Measurements from ENCODE around the gene UIMC1. TPM values are rescaled to one million over a fixed set of nuclear protein-coding genes. Genes with fewer than 3 reads are reported as not detected.
A peak's percentile ranks its signal among the peaks of the same experiment; 100 is the strongest.
"Not testable (repeated sequence)": the region's sequence is repeated elsewhere in the genome, so short reads cannot be mapped to it uniquely, and the experiment has no call there.

Gene UIMC1
- polyA plus RNA-seq, 4 donors, result 17.8 to 25.2 (median 21.8) TPM

DNA sequence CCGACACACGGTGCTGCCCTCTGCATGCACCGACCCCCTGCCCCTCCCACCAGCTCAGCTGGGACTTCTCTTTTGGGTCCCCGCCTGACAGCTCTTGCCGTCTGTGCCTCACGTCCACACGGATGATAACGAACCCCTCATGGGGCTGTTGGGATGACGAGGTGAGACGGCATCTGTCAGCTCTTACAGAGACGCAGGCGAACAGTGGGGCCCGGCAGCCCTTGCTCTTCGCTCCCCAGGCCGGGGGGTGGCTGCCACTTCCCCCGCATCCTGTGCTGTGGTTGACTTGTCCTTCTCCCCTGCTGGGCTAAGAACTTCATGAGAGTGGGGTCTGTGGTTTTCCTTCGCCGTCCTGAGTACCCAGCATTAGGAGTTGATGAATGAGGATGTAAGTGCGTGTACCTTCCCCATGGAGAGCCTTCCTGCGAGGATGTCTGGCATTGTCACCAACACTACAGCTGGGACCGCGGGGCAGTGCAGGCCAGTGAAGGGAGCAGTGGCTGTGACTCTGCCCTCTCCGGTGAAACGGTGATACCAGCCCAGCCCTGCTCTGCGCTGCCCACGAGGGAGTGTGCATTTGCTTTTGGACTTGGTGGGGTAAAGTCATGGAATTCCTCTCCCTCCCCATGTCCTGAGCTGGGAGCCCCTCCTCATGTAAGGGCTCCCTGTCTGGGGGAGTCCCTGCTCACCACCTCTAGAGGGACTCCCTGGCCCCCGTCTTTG, 130.6 kb downstream of the UIMC1 start:
- WGBS, 3 donors, result 35 to 45% (median 36%) methylated on average over 27 of the region's 27 CpGs
- Histone ChIP-seq H3K27me3 (ENCODE audit: control insufficient read depth in 3 of 3, insufficient read depth in 3 of 3, low read length in 3 of 3) (peaks cover 0 to 28% (median 11%) of the 10 kb centered on the region in 3 donors), H3K4me1 (ENCODE audit: control insufficient read depth in 3 of 3, insufficient read depth in 2 of 3, low read depth in 1 of 3, low read length in 2 of 3) (no peaks in the 10 kb centered on the region), H3K9me3 (ENCODE audit: control insufficient read depth in 2 of 2, insufficient read depth in 1 of 2, low read depth in 1 of 2, low read length in 1 of 2) (no peaks in the 10 kb centered on the region), H3K4me3 (ENCODE audit: low read depth in 1 of 3, low read length in 3 of 3) (no peak overlapping the region), H3K27ac (ENCODE audit: low read depth in 1 of 3, low read length in 2 of 3) (no peak overlapping the region), H3K36me3 (ENCODE audit: control insufficient read depth in 3 of 3, insufficient read depth in 2 of 3, low read depth in 1 of 3, low read length in 3 of 3) (no peaks in the 10 kb centered on the region)
- DNase-seq, result no peak
- FAIRE-seq, result no peak

GRCh38 chr5:176875014-176875550, 131.5 kb downstream of the UIMC1 start:
- Histone ChIP-seq H3K4me3 (ENCODE audit: low read depth in 1 of 3, low read length in 3 of 3) (no peak overlapping the region), H3K36me3 (ENCODE audit: control insufficient read depth in 3 of 3, insufficient read depth in 2 of 3, low read depth in 1 of 3, low read length in 3 of 3) (no peaks in the 10 kb centered on the region), H3K27me3 (ENCODE audit: control insufficient read depth in 3 of 3, insufficient read depth in 3 of 3, low read length in 3 of 3) (peaks cover 0 to 28% (median 11%) of the 10 kb centered on the region in 3 donors), H3K4me1 (ENCODE audit: control insufficient read depth in 3 of 3, insufficient read depth in 2 of 3, low read depth in 1 of 3, low read length in 2 of 3) (no peaks in the 10 kb centered on the region), H3K27ac (ENCODE audit: low read depth in 1 of 3, low read length in 2 of 3) (no peak overlapping the region), H3K9me3 (ENCODE audit: control insufficient read depth in 2 of 2, insufficient read depth in 1 of 2, low read depth in 1 of 2, low read length in 1 of 2) (no peaks in the 10 kb centered on the region)
- no peak for FAIRE-seq
- DNase-seq, result no peak
- WGBS, 3 donors, result 26 to 59% (median 50%) methylated on average over 17 of the region's 17 CpGs

DNA sequence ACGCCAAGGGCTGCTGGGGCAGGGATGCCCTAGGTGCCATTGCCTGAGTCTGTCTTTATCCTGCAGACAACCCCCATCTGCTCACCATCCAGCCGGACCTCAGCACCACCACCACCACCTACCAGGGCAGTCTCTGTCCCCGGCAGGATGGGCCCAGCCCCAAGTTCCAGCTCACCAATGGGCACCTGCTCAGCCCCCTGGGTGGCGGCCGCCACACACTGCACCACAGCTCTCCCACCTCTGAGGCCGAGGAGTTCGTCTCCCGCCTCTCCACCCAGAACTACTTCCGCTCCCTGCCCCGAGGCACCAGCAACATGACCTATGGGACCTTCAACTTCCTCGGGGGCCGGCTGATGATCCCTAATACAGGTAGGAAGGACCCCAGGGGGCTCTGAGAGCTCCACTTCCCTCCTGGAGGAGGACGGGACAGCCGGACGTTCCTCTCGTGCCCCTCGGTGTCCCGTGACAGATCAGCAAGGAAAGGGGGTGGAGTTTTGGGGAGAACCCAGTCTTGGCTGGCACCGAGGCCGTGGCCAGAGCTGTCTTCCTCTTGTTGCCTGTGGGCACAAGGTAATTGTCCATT, 132.3 kb downstream of the UIMC1 start:
- 65 to 80% (median 72%) methylated on average over 18 to 20 of the region's 20 CpGs for WGBS, 3 donors
- FAIRE-seq, result no peak
- no peaks in the 10 kb centered on the region for H3K4me1 ChIP-seq (ENCODE audit: control insufficient read depth in 3 of 3, insufficient read depth in 2 of 3, low read depth in 1 of 3, low read length in 2 of 3)
- H3K36me3 ChIP-seq (ENCODE audit: control insufficient read depth in 3 of 3, insufficient read depth in 2 of 3, low read depth in 1 of 3, low read length in 3 of 3), result no peaks in the 10 kb centered on the region
- no peaks in the 10 kb centered on the region for H3K9me3 ChIP-seq (ENCODE audit: control insufficient read depth in 2 of 2, insufficient read depth in 1 of 2, low read depth in 1 of 2, low read length in 1 of 2)
- no peak for DNase-seq
- H3K27me3 ChIP-seq (ENCODE audit: control insufficient read depth in 3 of 3, insufficient read depth in 3 of 3, low read length in 3 of 3), result peaks cover 0 to 28% (median 11%) of the 10 kb centered on the region in 3 donors
- H3K27ac ChIP-seq (ENCODE audit: low read depth in 1 of 3, low read length in 2 of 3), result no peak overlapping the region
- H3K4me3 ChIP-seq (ENCODE audit: low read depth in 1 of 3, low read length in 3 of 3), result no peak overlapping the region

DNA sequence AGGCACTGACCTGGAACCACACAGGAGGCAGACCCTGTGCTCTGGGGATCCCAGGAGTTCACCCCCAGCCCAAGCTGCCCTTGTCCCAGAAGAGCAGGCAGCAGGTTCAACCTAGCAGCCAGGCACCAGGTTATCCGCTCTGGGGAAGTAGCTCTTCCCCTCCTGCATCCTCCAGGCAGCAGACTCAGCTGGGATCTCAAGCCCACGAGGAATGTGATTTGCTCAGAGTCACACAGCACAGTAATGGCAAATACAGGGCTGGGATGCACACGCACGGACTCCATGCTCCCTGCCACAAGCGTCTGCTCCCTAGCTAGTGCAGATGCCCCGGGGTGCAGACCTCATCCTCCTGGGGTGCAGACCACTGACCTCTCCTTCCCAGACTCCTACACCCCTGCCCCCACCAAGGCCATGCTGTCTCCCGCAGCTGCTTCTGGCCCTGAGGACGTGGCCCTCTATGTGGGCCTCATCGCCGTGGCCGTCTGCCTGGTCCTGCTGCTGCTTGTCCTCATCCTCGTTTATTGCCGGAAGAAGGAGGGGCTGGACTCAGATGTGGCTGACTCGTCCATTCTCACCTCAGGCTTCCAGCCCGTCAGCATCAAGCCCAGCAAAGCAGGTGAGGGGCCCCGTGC, 132.9 kb downstream of the UIMC1 start:
- WGBS, 3 donors, result 34 to 59% (median 47%) methylated on average over 16 of the region's 16 CpGs
- no peak overlapping the region for H3K4me3 ChIP-seq (ENCODE audit: low read depth in 1 of 3, low read length in 3 of 3)
- H3K27ac ChIP-seq (ENCODE audit: low read depth in 1 of 3, low read length in 2 of 3), result no peak overlapping the region
- DNase-seq (no peak), FAIRE-seq (no peak)
- H3K4me1 ChIP-seq (ENCODE audit: control insufficient read depth in 3 of 3, insufficient read depth in 2 of 3, low read depth in 1 of 3, low read length in 2 of 3), result no peaks in the 10 kb centered on the region
- H3K36me3 ChIP-seq (ENCODE audit: control insufficient read depth in 3 of 3, insufficient read depth in 2 of 3, low read depth in 1 of 3, low read length in 3 of 3), result no peaks in the 10 kb centered on the region
- no peaks in the 10 kb centered on the region for H3K9me3 ChIP-seq (ENCODE audit: control insufficient read depth in 2 of 2, insufficient read depth in 1 of 2, low read depth in 1 of 2, low read length in 1 of 2)
- peaks cover 0 to 28% (median 11%) of the 10 kb centered on the region in 3 donors for H3K27me3 ChIP-seq (ENCODE audit: control insufficient read depth in 3 of 3, insufficient read depth in 3 of 3, low read length in 3 of 3)

- WGBS, 3 donors, result 43 to 65% (median 59%) methylated on average over 2 of the region's 2 CpGs
- H3K27ac ChIP-seq (ENCODE audit: low read depth in 1 of 3, low read length in 2 of 3); H3K4me1 ChIP-seq (ENCODE audit: control insufficient read depth in 3 of 3, insufficient read depth in 2 of 3, low read depth in 1 of 3, low read length in 2 of 3); FAIRE-seq; H3K9me3 ChIP-seq (ENCODE audit: control insufficient read depth in 2 of 2, insufficient read depth in 1 of 2, low read depth in 1 of 2, low read length in 1 of 2); DNase-seq; H3K4me3 ChIP-seq (ENCODE audit: low read depth in 1 of 3, low read length in 3 of 3); H3K36me3 ChIP-seq (ENCODE audit: control insufficient read depth in 3 of 3, insufficient read depth in 2 of 3, low read depth in 1 of 3, low read length in 3 of 3): not testable (repeated sequence)
- peaks cover 0 to 28% (median 11%) of the 10 kb centered on the region in 3 donors for H3K27me3 ChIP-seq (ENCODE audit: control insufficient read depth in 3 of 3, insufficient read depth in 3 of 3, low read length in 3 of 3)
These were observed 133.6 kb downstream of the UIMC1 start for GRCh38 chr5:176873011-176873410.

DNA sequence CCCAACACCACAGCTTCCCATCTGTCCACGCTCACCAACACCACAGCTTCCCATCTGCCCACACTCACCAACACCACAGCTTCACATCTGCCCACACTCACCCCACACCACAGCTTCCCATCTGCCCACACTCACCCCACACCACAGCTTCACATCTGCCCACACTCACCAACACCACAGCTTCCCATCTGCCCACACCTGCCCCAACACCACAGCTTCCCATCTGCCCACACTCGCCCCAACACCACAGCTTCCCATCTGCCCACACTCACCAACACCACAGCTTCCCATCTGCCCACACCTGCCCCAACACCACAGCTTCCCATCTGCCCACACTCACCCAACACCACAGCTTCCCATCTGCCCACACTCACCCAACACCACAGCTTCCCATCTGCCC, 134.0 kb downstream of the UIMC1 start:
- H3K27me3 ChIP-seq (ENCODE audit: control insufficient read depth in 3 of 3, insufficient read depth in 3 of 3, low read length in 3 of 3), result peaks cover 0 to 27% (median 11%) of the 10 kb centered on the region in 3 donors
- 52 to 80% (median 59%) methylated on average over 2 of the region's 2 CpGs for WGBS, 3 donors
- not testable (repeated sequence) for H3K9me3 ChIP-seq (ENCODE audit: control insufficient read depth in 2 of 2, insufficient read depth in 1 of 2, low read depth in 1 of 2, low read length in 1 of 2); DNase-seq; FAIRE-seq; H3K4me3 ChIP-seq (ENCODE audit: low read depth in 1 of 3, low read length in 3 of 3); H3K36me3 ChIP-seq (ENCODE audit: control insufficient read depth in 3 of 3, insufficient read depth in 2 of 3, low read depth in 1 of 3, low read length in 3 of 3); H3K27ac ChIP-seq (ENCODE audit: low read depth in 1 of 3, low read length in 2 of 3); H3K4me1 ChIP-seq (ENCODE audit: control insufficient read depth in 3 of 3, insufficient read depth in 2 of 3, low read depth in 1 of 3, low read length in 2 of 3)

DNA sequence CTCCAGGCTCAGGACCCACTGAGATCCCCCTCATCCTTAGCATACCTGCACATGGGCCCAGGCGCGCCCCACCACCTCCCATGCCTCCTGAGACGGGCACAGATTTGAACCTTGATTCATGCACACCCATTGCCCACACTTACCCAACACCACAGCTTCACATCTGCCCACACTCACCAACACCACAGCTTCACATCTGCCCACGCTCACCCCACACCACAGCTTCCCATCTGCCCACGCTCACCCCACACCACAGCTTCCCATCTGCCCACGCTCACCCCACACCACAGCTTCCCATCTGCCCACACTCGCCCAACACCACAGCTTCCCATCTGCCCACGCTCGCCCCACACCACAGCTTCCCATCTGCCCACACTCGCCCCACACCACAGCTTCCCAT, 135.9 kb downstream of the UIMC1 start:
- WGBS, 3 donors, result 66 to 68% (median 67%) methylated on average over 10 of the region's 10 CpGs
- H3K27ac ChIP-seq (ENCODE audit: low read depth in 1 of 3, low read length in 2 of 3); H3K36me3 ChIP-seq (ENCODE audit: control insufficient read depth in 3 of 3, insufficient read depth in 2 of 3, low read depth in 1 of 3, low read length in 3 of 3); H3K4me3 ChIP-seq (ENCODE audit: low read depth in 1 of 3, low read length in 3 of 3); H3K9me3 ChIP-seq (ENCODE audit: control insufficient read depth in 2 of 2, insufficient read depth in 1 of 2, low read depth in 1 of 2, low read length in 1 of 2); DNase-seq; FAIRE-seq; H3K4me1 ChIP-seq (ENCODE audit: control insufficient read depth in 3 of 3, insufficient read depth in 2 of 3, low read depth in 1 of 3, low read length in 2 of 3): not testable (repeated sequence)
- H3K27me3 ChIP-seq (ENCODE audit: control insufficient read depth in 3 of 3, insufficient read depth in 3 of 3, low read length in 3 of 3), result peaks cover 0 to 32% (median 5%) of the 10 kb centered on the region in 3 donors

- no peaks in the 10 kb centered on the region for H3K4me1 ChIP-seq (ENCODE audit: control insufficient read depth in 3 of 3, insufficient read depth in 2 of 3, low read depth in 1 of 3, low read length in 2 of 3)
- 53 to 59% (median 59%) methylated on average over 16 to 17 of the region's 17 CpGs for WGBS, 3 donors
- H3K9me3 ChIP-seq (ENCODE audit: control insufficient read depth in 2 of 2, insufficient read depth in 1 of 2, low read depth in 1 of 2, low read length in 1 of 2), result no peaks in the 10 kb centered on the region
- no peak overlapping the region for H3K4me3 ChIP-seq (ENCODE audit: low read depth in 1 of 3, low read length in 3 of 3)
- H3K27me3 ChIP-seq (ENCODE audit: control insufficient read depth in 3 of 3, insufficient read depth in 3 of 3, low read length in 3 of 3), result peaks cover 0 to 31% (median 5%) of the 10 kb centered on the region in 3 donors
- no peak for FAIRE-seq
- H3K27ac ChIP-seq (ENCODE audit: low read depth in 1 of 3, low read length in 2 of 3), result no peak overlapping the region
- peak; percentile 27 to 29 for DNase-seq
- H3K36me3 ChIP-seq (ENCODE audit: control insufficient read depth in 3 of 3, insufficient read depth in 2 of 3, low read depth in 1 of 3, low read length in 3 of 3), result no peaks in the 10 kb centered on the region
These were observed 136.4 kb downstream of the UIMC1 start for GRCh38 chr5:176870110-176870591.

Data from small intestine (tissue), 7 donors.